ENCODE measurements around the gene ARFGAP1. TPM values are rescaled to one million over a fixed set of nuclear protein-coding genes. Genes with fewer than 3 reads are reported as not detected.

Gene ARFGAP1
- total and polyA plus RNA-seq, 2 of the 4 experiments (the other 2 are of a cell fraction) = 59.1 to 194 TPM

DNA sequence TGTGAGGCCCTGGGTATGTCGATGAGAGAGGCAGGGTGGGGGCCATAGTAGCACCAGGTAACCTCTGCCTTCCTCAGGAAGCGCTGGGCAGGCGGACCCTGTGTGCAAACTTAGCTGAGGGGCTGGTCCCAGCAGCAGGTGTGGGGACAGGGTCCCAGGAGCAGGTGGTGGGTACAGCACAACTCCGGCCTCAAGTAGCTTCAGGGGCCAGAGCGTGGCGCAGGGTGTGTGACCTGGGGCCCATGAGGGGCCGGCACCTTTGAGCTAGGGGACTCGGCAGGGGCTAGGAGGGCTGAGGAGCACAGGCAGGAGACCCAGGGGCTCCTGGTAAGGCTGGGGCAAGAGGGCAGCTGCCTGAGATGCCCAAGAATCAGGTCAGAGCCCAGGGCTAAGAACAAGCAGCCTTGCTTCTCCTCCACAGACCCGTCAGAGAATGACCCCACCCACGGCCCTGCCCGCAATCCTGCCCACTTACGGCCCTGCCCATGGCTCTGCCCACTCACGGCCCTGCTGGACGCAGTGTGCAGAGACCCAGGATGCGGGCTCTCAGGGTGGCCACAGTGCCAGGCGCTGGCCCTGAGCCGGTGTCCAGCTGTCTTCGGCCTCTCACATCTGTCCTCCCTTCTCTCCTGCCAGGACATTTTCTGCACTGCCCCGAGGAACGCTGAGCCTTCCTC, 57.6 kb downstream of the ARFGAP1 start:
- TF ChIP-seq BHLHE40 (IDR thresholded peaks at IDR 0.05; ENCODE audit: low read depth, low read length) = no peak
- TF ChIP-seq, protein P1, sequence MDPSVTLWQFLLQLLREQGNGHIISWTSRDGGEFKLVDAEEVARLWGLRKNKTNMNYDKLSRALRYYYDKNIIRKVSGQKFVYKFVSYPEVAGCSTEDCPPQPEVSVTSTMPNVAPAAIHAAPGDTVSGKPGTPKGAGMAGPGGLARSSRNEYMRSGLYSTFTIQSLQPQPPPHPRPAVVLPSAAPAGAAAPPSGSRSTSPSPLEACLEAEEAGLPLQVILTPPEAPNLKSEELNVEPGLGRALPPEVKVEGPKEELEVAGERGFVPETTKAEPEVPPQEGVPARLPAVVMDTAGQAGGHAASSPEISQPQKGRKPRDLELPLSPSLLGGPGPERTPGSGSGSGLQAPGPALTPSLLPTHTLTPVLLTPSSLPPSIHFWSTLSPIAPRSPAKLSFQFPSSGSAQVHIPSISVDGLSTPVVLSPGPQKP (IDR thresholded peaks at IDR 0.05; ENCODE audit: borderline replicate concordance, low read depth, low read length) = no peak
- TF ChIP-seq POLR2A (IDR thresholded peaks at IDR 0.05; ENCODE audit: low read depth, low read length) = no peak
- no peak for TF ChIP-seq RFX5 (IDR thresholded peaks at IDR 0.05; ENCODE audit: low read depth, low read length)
- TF ChIP-seq MXI1 (IDR thresholded peaks at IDR 0.05; ENCODE audit: borderline replicate concordance, low read depth, low read length) = no peak
- no peak for TF ChIP-seq CTCF (conservative IDR thresholded peaks at IDR 0.05; ENCODE audit: low read depth, low read length)
- TF ChIP-seq FOS (IDR thresholded peaks at IDR 0.05; ENCODE audit: low read depth, low read length) = no peak
- no peak overlapping the region for H2AK9ac ChIP-seq (replicated peaks; ENCODE audit: low read depth, low read length, poor library complexity)
- ATAC-seq (ENCODE audit: low read depth) (no peak), DNase-seq (no peak)
- BruUV-seq (replicated peaks) = no TSS peak
- H2BK5ac ChIP-seq (ENCODE audit: low read depth, low read length, poor library complexity, severe bottlenecking) = no peak overlapping the region
- no peak overlapping the region for H3K4ac ChIP-seq (ENCODE audit: low read depth, low read length)
- no peaks in the 10 kb centered on the region for H4K20me1 ChIP-seq (ENCODE audit: insufficient read depth, low read length)
- 64% methylated on average over 7 of the region's 20 CpGs; no CpG with 5 or more reads in 1 of the 2 experiments for WGBS, 2 experiments (ENCODE audit: extremely low coverage in 2 of 2, insufficient read length in 1 of 2)
- intact Hi-C loops (cut with micrococcal nuclease) (no loop called here), dilution Hi-C loops (cut with HindIII; ENCODE audit: low sequenced_read_pairs, unreplicated experiment) (no loop called here), in situ Hi-C loops (cut with MboI; ENCODE audit: low sequenced_read_pairs) (no loop called here)
- H3K9me1 ChIP-seq (ENCODE audit: insufficient read depth, low read length) = no peaks in the 10 kb centered on the region
- H3K9ac ChIP-seq (ENCODE audit: low read depth, low read length) = no peak overlapping the region
- H3K27me3 ChIP-seq (ENCODE audit: control insufficient read depth, insufficient read depth, low read length) = peaks cover 2% of the 10 kb centered on the region
- no peak overlapping the region for H3K27ac ChIP-seq (ENCODE audit: insufficient read depth, low read length)
- CTCF ChIA-PET = no interaction called here
- H4K8ac ChIP-seq (ENCODE audit: low read depth in 2 of 2, low read length in 2 of 2) = no peak overlapping the region
- no peak overlapping the region for H2AK5ac ChIP-seq (ENCODE audit: low read depth, low read length)
- H3K18ac ChIP-seq (ENCODE audit: low read depth, low read length) = no peak overlapping the region
- H3K23ac ChIP-seq (ENCODE audit: low read depth, low read length) = no peak overlapping the region
- H3K14ac ChIP-seq (replicated peaks; ENCODE audit: low read depth, low read length) = no peak overlapping the region
- no peak overlapping the region for H4K91ac ChIP-seq (ENCODE audit: insufficient read depth, low read depth, low read length)
- H2AFZ ChIP-seq (replicated peaks; ENCODE audit: low read length, poor library complexity) = no peak overlapping the region
- POLR2A ChIA-PET (ENCODE audit: unreplicated experiment) = no interaction called here
- H2BK15ac ChIP-seq (ENCODE audit: low read depth, low read length) = no peak overlapping the region
- H2BK120ac ChIP-seq (ENCODE audit: low read depth, low read length) = no peak overlapping the region
- no peak overlapping the region for H2BK20ac ChIP-seq (ENCODE audit: low read depth, low read length)
- H3K4me1 ChIP-seq (ENCODE audit: control insufficient read depth, insufficient read depth, low read length) = no peaks in the 10 kb centered on the region
- H3K56ac ChIP-seq (ENCODE audit: extremely low read depth, insufficient read depth, low read length) = no peak overlapping the region
- H3K4me3 ChIP-seq (ENCODE audit: insufficient read depth, low read depth, low read length) = no peak overlapping the region
- H3K79me1 ChIP-seq (ENCODE audit: low read depth in 1 of 2, low read length in 2 of 2) = no peaks in the 10 kb centered on the region
- H3K4me2 ChIP-seq (ENCODE audit: low read depth, low read length) = no peak overlapping the region
- peaks cover 6% of the 10 kb centered on the region for H3K9me3 ChIP-seq (ENCODE audit: control insufficient read depth, insufficient read depth, low read length)
- no peaks in the 10 kb centered on the region for H3K36me3 ChIP-seq (ENCODE audit: control insufficient read depth, insufficient read depth, low read length)
- no peak overlapping the region for H4K5ac ChIP-seq (ENCODE audit: low read depth, low read length)
